GM23338 (cell line): ENCODE data around the gene SLC8B1. TPM values are rescaled to one million over a fixed set of nuclear protein-coding genes. Genes with fewer than 3 reads are reported as not detected.

Source experiments
- ATAC-seq: fragments of 200-7000 bp; cut with Tn5 transposase; 3 replicates; pipeline ENCODE4 v1.9.1; 2020
- DNase-seq: peaks from one replicate; pipeline ENCODE4 v3.0.0-alpha.2; 2015; ENCODE audit warnings: low spot score
- H2AFZ ChIP-seq: fragments of 200-600 bp; sonication (generic); 2 replicates; pipeline ENCODE4 v1.8.0; 2016; ENCODE audit warnings: antibody characterized with exemption, mild to moderate bottlenecking, moderate library complexity
- H3F3A ChIP-seq: fragments of 200-600 bp; sonication (generic); replicated peaks from 2 replicates; pipeline ENCODE4 v1.8.0; 2017; ENCODE audit warnings: antibody characterized with exemption, mixed run types, low read depth
- H3K27ac ChIP-seq: fragments of 200-600 bp; sonication (generic); 2 replicates; pipeline ENCODE4 v1.6.1; 2016; ENCODE audit warnings: low read depth
- H3K27me3 ChIP-seq: fragments of 200-600 bp; sonication (generic); 2 replicates; pipeline ENCODE4 v1.8.0; 2016; ENCODE audit warnings: mild to moderate bottlenecking, mixed run types, moderate library complexity; ENCODE audit not compliant: insufficient read depth
- H3K36me3 ChIP-seq: fragments of 200-600 bp; sonication (generic); 2 replicates; pipeline ENCODE4 v1.8.0; 2016; ENCODE audit warnings: mild to moderate bottlenecking; ENCODE audit not compliant: insufficient read depth
- H3K4me1 ChIP-seq: fragments of 200-600 bp; sonication (generic); 2 replicates; pipeline ENCODE4 v1.8.0; 2016; ENCODE audit warnings: mild to moderate bottlenecking, moderate library complexity; ENCODE audit not compliant: insufficient read depth
- H3K4me2 ChIP-seq: fragments of 200-600 bp; sonication (generic); 2 replicates; pipeline ENCODE4 v1.7.1; 2017; ENCODE audit warnings: mixed run types
- H3K4me3 ChIP-seq: fragments of 200-600 bp; sonication (generic); 2 replicates; pipeline ENCODE4 v1.6.1; 2016; ENCODE audit warnings: mixed run types
- H3K79me2 ChIP-seq: fragments of 200-600 bp; sonication (generic); replicated peaks from 2 replicates; pipeline ENCODE4 v1.8.0; 2017; ENCODE audit warnings: mild to moderate bottlenecking; ENCODE audit not compliant: insufficient read depth
- H3K9me2 ChIP-seq: fragments of 200-600 bp; sonication (generic); 2 replicates; pipeline ENCODE4 v1.8.0; 2017; ENCODE audit not compliant: insufficient read depth
- H4K20me1 ChIP-seq: fragments of 200-600 bp; sonication (generic); replicated peaks from 2 replicates; pipeline ENCODE4 v1.8.0; 2017; ENCODE audit warnings: mild to moderate bottlenecking; ENCODE audit not compliant: insufficient read depth
- H3K27ac Mint-ChIP-seq: 2 replicates; pipeline ENCODE4 v1.8.0; 2020; ENCODE audit warnings: inconsistent platforms, mild to moderate bottlenecking, moderate library complexity, mixed read lengths
- H3K27me3 Mint-ChIP-seq: 3 replicates; pipeline ENCODE4 v1.8.0; 2022; ENCODE audit warnings: low read depth, mild to moderate bottlenecking, moderate library complexity, mixed read lengths, inconsistent platforms; ENCODE audit not compliant: insufficient read depth, poor library complexity
- H3K36me3 Mint-ChIP-seq: 3 replicates; pipeline ENCODE4 v1.8.0; 2021; ENCODE audit warnings: low read depth, mild to moderate bottlenecking, inconsistent platforms, moderate library complexity, mixed read lengths
- H3K4me1 Mint-ChIP-seq: 3 replicates; pipeline ENCODE4 v1.8.0; 2020; ENCODE audit warnings: mild to moderate bottlenecking, inconsistent platforms, mixed read lengths
- H3K4me3 Mint-ChIP-seq: 3 replicates; pipeline ENCODE4 v1.8.0; 2021; ENCODE audit warnings: moderate library complexity, mild to moderate bottlenecking, inconsistent platforms, mixed read lengths
- H3K9me3 Mint-ChIP-seq: 3 replicates; pipeline ENCODE4 v1.8.0; 2020; ENCODE audit warnings: moderate library complexity, mild to moderate bottlenecking, inconsistent platforms, mixed read lengths
- CREB1 ChIP-seq: fragments of 250-450 bp; sonication (Bioruptor Pico); IDR thresholded peaks from 2 replicates; pipeline ENCODE4 v1.5.0; 2020; ENCODE audit warnings: low read depth, mild to moderate bottlenecking, moderate library complexity
- CTCF ChIP-seq, 2 experiments: fragments of 200-600 bp in 1 of 2; sonication (generic) in 1 of 2; conservative IDR thresholded peaks; 2 replicates each; pipeline versions ENCODE4 v1.5.1 to v1.6.1; 2016 to 2017; ENCODE audit warnings: antibody characterized with exemption in 2 of 2, low read depth in 2 of 2, mild to moderate bottlenecking in 2 of 2, moderate library complexity in 1 of 2
- ETS1 ChIP-seq: IDR thresholded peaks from 2 replicates; pipeline ENCODE4 v1.6.1; 2016; ENCODE audit warnings: antibody characterized with exemption
- EZH2 ChIP-seq: fragments of 200-600 bp; sonication (generic); IDR thresholded peaks from one replicate; pipeline ENCODE4 v1.8.0; 2017; ENCODE audit warnings: antibody characterized with exemption, mild to moderate bottlenecking, low read depth; ENCODE audit not compliant: unreplicated experiment
- JUNB ChIP-seq: IDR thresholded peaks from one replicate; pipeline ENCODE4 v1.6.1; 2016; ENCODE audit warnings: antibody characterized with exemption; ENCODE audit not compliant: unreplicated experiment
- NANOG ChIP-seq: IDR thresholded peaks from 2 replicates; pipeline ENCODE4 v1.6.1; 2016; ENCODE audit warnings: antibody characterized with exemption, borderline replicate concordance
- POLR2AphosphoS5 ChIP-seq: IDR thresholded peaks from 2 replicates; pipeline ENCODE4 v1.6.1; 2016; ENCODE audit warnings: antibody characterized with exemption, low read depth
- REST ChIP-seq: IDR thresholded peaks from one replicate; pipeline ENCODE4 v1.6.1; 2018; ENCODE audit warnings: antibody characterized with exemption; ENCODE audit not compliant: unreplicated experiment
- STAT1 ChIP-seq: IDR thresholded peaks from one replicate; pipeline ENCODE4 v1.6.1; 2016; ENCODE audit warnings: antibody characterized with exemption; ENCODE audit not compliant: unreplicated experiment
- ZNF114 ChIP-seq: fragments of 250-450 bp; sonication (Bioruptor Pico); IDR thresholded peaks from 2 replicates; pipeline ENCODE4 v1.5.0; 2020; ENCODE audit warnings: mild to moderate bottlenecking, moderate library complexity
- ZNF331 ChIP-seq: fragments of 250-450 bp; sonication (Bioruptor Pico); IDR thresholded peaks from 2 replicates; pipeline ENCODE4 v1.5.0; 2020; ENCODE audit warnings: low read depth, mild to moderate bottlenecking, moderate library complexity
- ZNF462 ChIP-seq: fragments of 250-450 bp; sonication (Bioruptor Pico); IDR thresholded peaks from 2 replicates; pipeline ENCODE4 v1.5.0; 2020; ENCODE audit warnings: mild to moderate bottlenecking, moderate library complexity
- polyA plus RNA-seq: library from polyadenylated mRNA; unstranded; fragments of >200 nt; fragmentation: Nextera tagmentation; extraction: Ambion mirVana; gene quantifications from 2 replicates; pipeline ENCODE4 v1.2.1, GENCODE V29; 2016
- total RNA-seq: library from RNA; depleted of rRNA; stranded (reverse); fragments of >200 nt; shearing (Covaris generic); gene quantifications from 2 replicates; pipeline ENCODE4 v1.2.3, GENCODE V29; 2014

Gene SLC8B1
- total and polyA plus RNA-seq, 2 experiments from 2014 or later: 6.0 to 8.9 TPM

- TF ChIP-seq REST: no peak
- no peak for TF ChIP-seq CTCF (conservative IDR thresholded peaks at IDR 0.05; ENCODE audit: low read depth in 2 of 2)
- TF ChIP-seq CREB1: no peak
- TF ChIP-seq EZH2: no peak
Measured at GRCh38 chr12:113291586-113291985, 43.3 kb downstream of the SLC8B1 start (continued).

- Histone ChIP-seq H3K4me2 (no peak overlapping the region), H3K4me3 (no peak overlapping the region), H3K4me1 (no peaks in the 10 kb centered on the region), H3K27ac (no peak overlapping the region), H3K36me3 (no peaks in the 10 kb centered on the region), H3K27me3 (no peaks in the 10 kb centered on the region), H3F3A (no peaks in the 10 kb centered on the region), H3K9me2 (no peaks in the 10 kb centered on the region), H4K20me1 (no peaks in the 10 kb centered on the region), H3K79me2 (no peaks in the 10 kb centered on the region), H2AFZ (no peak overlapping the region)
- Mint-ChIP-seq H3K4me1 (peaks cover 6% of the 10 kb centered on the region; the same call in 1 of the 3 replicates), H3K27ac (no peak overlapping the region), H3K27me3 (peaks cover 2% of the 10 kb centered on the region), H3K9me3 (no peaks in the 10 kb centered on the region), H3K4me3 (no peak overlapping the region), H3K36me3 (peaks cover 7% of the 10 kb centered on the region; the same call in 2 of the 3 replicates)
- no peak for DNase-seq
- no peak for ATAC-seq
- TF ChIP-seq ZNF114 (CRISPR knock-in tag) (no peak), ZNF462 (CRISPR knock-in tag) (no peak), EZH2 (no peak), ETS1 (no peak), JUNB (no peak), STAT1 (no peak), ZNF331 (CRISPR knock-in tag) (no peak), CREB1 (no peak), POLR2AphosphoS5 (no peak), NANOG (no peak)
Measured at GRCh38 chr12:113290506-113290905, 44.4 kb downstream of the SLC8B1 start.
